Endothelial cell (in vitro differentiated cells): ENCODE data around the gene DEGS2. TPM values are rescaled to one million over a fixed set of nuclear protein-coding genes. Genes with fewer than 3 reads are reported as not detected.

Experiments used
- DNase-seq: peaks from one replicate; pipeline ENCODE4 v3.0.0; 2021; ENCODE audit warnings: low spot score
- H3K27ac Mint-ChIP-seq: one replicate; pipeline ENCODE4 v1.8.0; 2021; ENCODE audit warnings: mixed read lengths, inconsistent platforms; ENCODE audit not compliant: unreplicated experiment
- H3K27me3 Mint-ChIP-seq: one replicate; pipeline ENCODE4 v1.8.0; 2021; ENCODE audit warnings: mild to moderate bottlenecking, moderate library complexity, mixed read lengths, inconsistent platforms; ENCODE audit not compliant: unreplicated experiment
- H3K36me3 Mint-ChIP-seq: one replicate; pipeline ENCODE4 v1.8.0; 2021; ENCODE audit warnings: mild to moderate bottlenecking, low read depth, mixed read lengths, inconsistent platforms; ENCODE audit not compliant: unreplicated experiment
- H3K4me1 Mint-ChIP-seq: one replicate; pipeline ENCODE4 v1.8.0; 2021; ENCODE audit warnings: mild to moderate bottlenecking, mixed read lengths, inconsistent platforms; ENCODE audit not compliant: unreplicated experiment
- H3K4me3 Mint-ChIP-seq: one replicate; pipeline ENCODE4 v1.8.0; 2021; ENCODE audit warnings: mild to moderate bottlenecking, mixed read lengths, inconsistent platforms; ENCODE audit not compliant: unreplicated experiment
- H3K9me3 Mint-ChIP-seq: one replicate; pipeline ENCODE4 v1.8.0; 2021; ENCODE audit warnings: mixed read lengths, inconsistent platforms; ENCODE audit not compliant: unreplicated experiment
- total RNA-seq: library from RNA; stranded (reverse); fragmentation: NEBNext Ultra II Directional; extraction: Animal tissue kit (Norgen Biotek cat#: 25700); gene quantifications from one replicate; pipeline ENCODE4 v1.2.1, GENCODE V29; 2021; ENCODE audit not compliant: unreplicated experiment
- TF ChIP-seq, protein P1 (sequence below): fragments of 200-600 bp; sonication (generic); IDR thresholded peaks from one replicate; pipeline ENCODE4 v1.5.0; 2021; ENCODE audit warnings: antibody characterized with exemption; ENCODE audit not compliant: unreplicated experiment

The DEGS2 gene
- total RNA-seq, 1 donor from 2014 or later: not detected

GRCh38 chr14:100150932-100151587 is 8.4 kb downstream of the DEGS2 start:
- Mint-ChIP-seq H3K27ac (no peak overlapping the region), H3K4me1 (no peaks in the 10 kb centered on the region), H3K36me3 (peaks cover 7% of the 10 kb centered on the region), H3K9me3 (no peaks in the 10 kb centered on the region), H3K27me3 (peaks cover 15% of the 10 kb centered on the region), H3K4me3 (no peak overlapping the region)
- TF ChIP-seq, protein P1, sequence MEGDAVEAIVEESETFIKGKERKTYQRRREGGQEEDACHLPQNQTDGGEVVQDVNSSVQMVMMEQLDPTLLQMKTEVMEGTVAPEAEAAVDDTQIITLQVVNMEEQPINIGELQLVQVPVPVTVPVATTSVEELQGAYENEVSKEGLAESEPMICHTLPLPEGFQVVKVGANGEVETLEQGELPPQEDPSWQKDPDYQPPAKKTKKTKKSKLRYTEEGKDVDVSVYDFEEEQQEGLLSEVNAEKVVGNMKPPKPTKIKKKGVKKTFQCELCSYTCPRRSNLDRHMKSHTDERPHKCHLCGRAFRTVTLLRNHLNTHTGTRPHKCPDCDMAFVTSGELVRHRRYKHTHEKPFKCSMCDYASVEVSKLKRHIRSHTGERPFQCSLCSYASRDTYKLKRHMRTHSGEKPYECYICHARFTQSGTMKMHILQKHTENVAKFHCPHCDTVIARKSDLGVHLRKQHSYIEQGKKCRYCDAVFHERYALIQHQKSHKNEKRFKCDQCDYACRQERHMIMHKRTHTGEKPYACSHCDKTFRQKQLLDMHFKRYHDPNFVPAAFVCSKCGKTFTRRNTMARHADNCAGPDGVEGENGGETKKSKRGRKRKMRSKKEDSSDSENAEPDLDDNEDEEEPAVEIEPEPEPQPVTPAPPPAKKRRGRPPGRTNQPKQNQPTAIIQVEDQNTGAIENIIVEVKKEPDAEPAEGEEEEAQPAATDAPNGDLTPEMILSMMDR: no peak
- DNase-seq: no peak

DNA sequence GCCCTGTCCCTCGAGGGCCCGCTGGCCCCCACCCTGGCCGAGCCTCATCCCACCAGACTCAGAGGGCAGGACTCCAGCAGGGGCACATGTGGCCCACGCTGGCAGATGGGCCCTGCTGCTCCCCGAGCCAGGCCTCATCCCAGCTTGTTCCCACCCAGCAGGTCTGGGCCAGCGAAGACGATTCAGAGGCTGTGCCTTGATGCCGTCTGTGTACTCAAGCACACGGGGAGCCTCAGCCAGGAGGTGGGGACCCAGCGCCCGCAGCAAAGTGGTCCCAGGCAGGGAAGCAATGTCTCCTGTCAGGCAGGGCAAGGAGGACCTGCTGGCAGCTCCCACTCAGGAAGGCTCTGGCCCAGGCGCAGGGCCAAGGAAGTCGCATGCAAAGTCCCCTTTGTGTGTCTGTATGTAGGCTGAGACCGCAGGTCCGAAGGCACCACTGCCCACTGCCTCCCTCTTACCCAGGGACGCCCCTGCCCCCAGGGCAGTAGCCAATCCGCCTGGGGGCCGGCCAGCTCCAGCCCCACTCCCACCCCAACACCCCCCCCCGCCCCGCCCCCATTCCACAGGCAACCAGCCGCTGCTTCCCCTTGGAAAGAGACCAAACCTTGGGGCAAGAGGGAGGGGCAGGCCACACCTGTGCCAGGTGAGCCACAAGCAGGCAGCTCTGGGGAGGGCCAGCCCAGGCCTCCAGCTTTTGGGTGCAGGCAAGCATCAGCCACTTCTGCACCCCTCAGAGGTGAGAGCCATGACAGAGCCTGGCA is 9.4 kb downstream of the DEGS2 start:
- TF ChIP-seq, protein P1: no peak
- H3K27me3 Mint-ChIP-seq: peaks cover 13% of the 10 kb centered on the region
- H3K4me1 Mint-ChIP-seq: no peaks in the 10 kb centered on the region
- H3K27ac Mint-ChIP-seq: no peak overlapping the region
- H3K4me3 Mint-ChIP-seq: no peak overlapping the region
- peaks cover 2% of the 10 kb centered on the region for H3K36me3 Mint-ChIP-seq
- H3K9me3 Mint-ChIP-seq: no peaks in the 10 kb centered on the region
- DNase-seq: no peak

DNA sequence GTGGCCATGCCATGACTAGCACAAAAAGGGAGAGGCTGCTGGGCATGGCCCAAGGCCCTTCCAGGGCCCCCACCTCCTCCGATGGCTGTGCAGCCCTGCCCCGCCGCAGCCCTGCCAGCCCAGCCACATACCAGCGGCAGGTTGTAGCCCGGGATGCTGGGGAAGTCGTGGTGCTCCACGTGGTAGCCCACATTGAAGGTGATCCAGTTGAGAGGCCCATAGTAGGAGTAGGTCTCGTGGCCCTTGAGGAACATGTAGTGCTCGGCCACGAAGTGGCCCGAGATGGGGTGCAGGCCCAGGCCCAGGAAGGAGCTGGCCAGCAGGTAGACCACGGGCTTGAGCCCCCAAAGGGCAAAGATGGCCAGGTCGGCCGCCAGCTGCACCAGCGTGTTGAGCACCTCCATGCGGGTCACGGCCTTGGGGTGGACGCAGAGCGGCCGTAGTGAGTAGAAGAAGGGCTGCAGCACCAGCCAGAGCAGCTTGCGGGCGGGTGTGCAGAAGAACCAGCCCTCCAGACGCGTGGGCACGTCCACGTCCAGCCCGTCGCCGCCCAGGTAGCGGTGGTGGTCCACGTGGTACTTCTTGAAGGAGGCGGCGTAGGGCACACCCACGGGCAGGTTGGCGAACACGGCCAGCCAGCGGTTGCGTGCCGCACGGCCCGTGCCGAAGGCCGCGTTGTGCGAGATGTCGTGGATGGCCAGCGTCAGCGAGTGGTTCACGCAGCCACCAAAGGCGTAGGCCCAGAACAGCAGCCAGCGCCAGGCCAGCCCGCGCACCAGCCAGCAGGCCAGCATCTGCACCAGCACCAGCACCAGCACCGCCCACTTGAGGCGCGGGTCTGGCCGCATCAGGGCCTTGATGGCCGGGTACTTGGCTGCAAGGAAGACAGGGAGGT is 10.4 kb downstream of the DEGS2 start:
- H3K4me1 Mint-ChIP-seq: no peaks in the 10 kb centered on the region
- no peak for DNase-seq
- no peaks in the 10 kb centered on the region for H3K36me3 Mint-ChIP-seq

DNA sequence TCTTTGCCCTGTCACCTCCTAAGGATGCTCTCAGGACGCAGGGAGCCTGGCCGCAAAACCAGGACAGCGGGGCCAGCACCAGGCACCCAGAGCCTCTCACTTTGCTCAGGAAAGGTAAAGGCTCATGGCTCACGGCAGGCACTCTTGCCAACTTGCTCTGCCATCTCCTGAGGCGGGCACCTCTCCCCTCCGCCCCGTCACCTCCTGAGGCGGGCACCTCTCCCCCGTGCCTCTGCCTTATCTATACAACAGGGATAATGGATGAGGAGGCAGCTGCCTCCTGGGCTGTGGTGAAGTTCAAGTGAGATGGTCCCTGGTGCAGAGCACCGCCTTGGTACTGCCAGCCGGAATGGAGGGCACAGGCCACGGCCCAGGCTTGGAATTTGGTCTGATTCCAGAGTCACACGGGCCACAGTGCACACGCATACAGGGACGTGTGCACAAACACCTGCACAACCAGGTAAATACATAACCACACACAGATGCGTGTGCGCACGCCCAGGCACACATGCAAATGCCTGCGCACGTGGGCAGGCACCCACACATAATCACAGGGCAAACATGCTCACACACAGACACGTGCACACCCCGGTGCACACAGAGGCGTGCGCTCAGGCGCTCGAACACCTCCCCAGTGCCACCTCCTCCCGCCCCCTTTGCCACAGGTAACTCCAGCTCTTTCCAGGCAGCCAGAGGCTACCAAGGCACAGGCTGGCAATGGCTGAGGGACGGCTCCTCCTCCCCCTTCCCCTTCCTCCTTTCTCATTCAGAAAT is 11.6 kb downstream of the DEGS2 start:
- Mint-ChIP-seq H3K9me3 (no peaks in the 10 kb centered on the region), H3K4me1 (peaks cover under 1% of the 10 kb centered on the region), H3K4me3 (no peak overlapping the region), H3K27ac (no peak overlapping the region), H3K36me3 (no peaks in the 10 kb centered on the region), H3K27me3 (peaks cover 11% of the 10 kb centered on the region)
- DNase-seq: no peak
- TF ChIP-seq, protein P1: no peak

More for the DNA sequence above, 10.4 kb downstream of the DEGS2 start:
- TF ChIP-seq, protein P1: no peak
- Mint-ChIP-seq H3K4me3 (no peak overlapping the region), H3K27me3 (peaks cover 11% of the 10 kb centered on the region), H3K9me3 (no peaks in the 10 kb centered on the region), H3K27ac (no peak overlapping the region)
